HL-60 (cell line): ENCODE measurements around the gene KMT2E.

Experiments used
- CTCF ChIP-seq: IDR thresholded peaks from one replicate; pipeline ENCODE4 v1.5.1; 2011; ENCODE audit warnings: low read length, control low read depth, inconsistent platforms; ENCODE audit not compliant: insufficient read depth
- GABPA ChIP-seq: IDR thresholded peaks from 2 replicates; pipeline ENCODE4 v1.6.1; 2012; ENCODE audit warnings: low read depth
- POLR2AphosphoS5 ChIP-seq: IDR thresholded peaks from 2 replicates; pipeline ENCODE4 v1.6.1; 2012; ENCODE audit warnings: low read depth
- REST ChIP-seq: IDR thresholded peaks from 2 replicates; pipeline ENCODE4 v1.6.1; 2012; ENCODE audit warnings: low read depth; ENCODE audit not compliant: insufficient replicate concordance
- SPI1 ChIP-seq: IDR thresholded peaks from 2 replicates; pipeline ENCODE4 v1.6.1; 2012; ENCODE audit warnings: low read depth, mild to moderate bottlenecking, borderline replicate concordance

- TF ChIP-seq CTCF (no peak), REST (no peak), POLR2AphosphoS5 (no peak), SPI1 (no peak), GABPA (no peak)
Observed at GRCh38 chr7:105096306-105096705, 82.3 kb downstream of the KMT2E start.
